ENCODE data around the gene TSPAN9. TPM values are rescaled to one million over a fixed set of nuclear protein-coding genes. Genes with fewer than 3 reads are reported as not detected.

The TSPAN9 gene
- total RNA-seq, 1 donor = 13.0 TPM

DNA sequence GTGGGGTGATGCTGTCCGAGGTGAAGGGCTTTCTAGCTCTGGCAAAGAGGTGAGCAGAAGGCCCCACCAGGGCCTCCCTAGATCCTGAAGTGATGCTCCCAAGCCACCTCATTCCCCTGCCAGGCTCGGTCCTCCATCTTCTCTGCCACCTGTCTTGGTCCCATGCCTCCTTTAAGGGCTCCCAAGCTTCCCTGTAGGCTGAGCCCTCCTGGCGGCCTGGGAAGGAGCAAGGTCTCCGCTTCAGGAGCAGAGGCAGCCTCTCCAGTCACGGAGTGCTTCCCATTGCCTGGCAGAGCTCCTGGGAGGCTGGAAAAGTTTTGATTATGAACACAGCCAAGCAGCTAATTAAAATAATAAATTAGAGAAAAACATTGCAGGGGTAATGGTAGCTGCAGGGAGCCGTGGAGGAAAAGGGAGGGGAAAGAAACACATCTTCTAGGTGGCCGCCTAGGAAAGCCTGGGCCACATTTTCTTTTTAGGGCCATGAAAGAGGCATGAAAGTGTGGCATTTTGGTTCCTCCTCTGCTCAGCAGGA lies 253.9 kb downstream of the TSPAN9 start:
- no peaks in the 10 kb centered on the region for H4K20me1 ChIP-seq (ENCODE audit: insufficient read depth, low read length)
- no peak overlapping the region for H2AFZ ChIP-seq (ENCODE audit: low read length)
- TF ChIP-seq, protein P1, sequence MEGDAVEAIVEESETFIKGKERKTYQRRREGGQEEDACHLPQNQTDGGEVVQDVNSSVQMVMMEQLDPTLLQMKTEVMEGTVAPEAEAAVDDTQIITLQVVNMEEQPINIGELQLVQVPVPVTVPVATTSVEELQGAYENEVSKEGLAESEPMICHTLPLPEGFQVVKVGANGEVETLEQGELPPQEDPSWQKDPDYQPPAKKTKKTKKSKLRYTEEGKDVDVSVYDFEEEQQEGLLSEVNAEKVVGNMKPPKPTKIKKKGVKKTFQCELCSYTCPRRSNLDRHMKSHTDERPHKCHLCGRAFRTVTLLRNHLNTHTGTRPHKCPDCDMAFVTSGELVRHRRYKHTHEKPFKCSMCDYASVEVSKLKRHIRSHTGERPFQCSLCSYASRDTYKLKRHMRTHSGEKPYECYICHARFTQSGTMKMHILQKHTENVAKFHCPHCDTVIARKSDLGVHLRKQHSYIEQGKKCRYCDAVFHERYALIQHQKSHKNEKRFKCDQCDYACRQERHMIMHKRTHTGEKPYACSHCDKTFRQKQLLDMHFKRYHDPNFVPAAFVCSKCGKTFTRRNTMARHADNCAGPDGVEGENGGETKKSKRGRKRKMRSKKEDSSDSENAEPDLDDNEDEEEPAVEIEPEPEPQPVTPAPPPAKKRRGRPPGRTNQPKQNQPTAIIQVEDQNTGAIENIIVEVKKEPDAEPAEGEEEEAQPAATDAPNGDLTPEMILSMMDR (IDR thresholded peaks at IDR 0.05; ENCODE audit: extremely low read depth, low read depth, low read length) = no peak

DNA sequence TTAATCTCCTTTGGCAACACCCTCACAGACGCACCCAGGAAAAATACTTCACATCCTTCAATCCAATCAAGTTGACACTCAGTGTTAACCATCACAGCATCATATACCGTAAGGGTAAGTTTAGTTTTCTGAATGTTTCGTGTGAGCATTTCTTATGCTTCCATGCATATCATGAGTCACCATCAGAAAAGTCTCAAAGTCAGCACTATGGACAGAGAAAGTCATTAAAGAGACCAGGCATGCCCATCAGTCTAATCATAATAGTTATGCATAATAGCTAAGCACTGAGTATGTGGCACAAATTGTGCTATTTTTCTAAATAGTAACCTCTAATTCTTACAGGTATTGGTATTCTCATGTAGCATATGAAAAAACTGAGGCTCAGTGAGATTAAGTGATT lies 255.0 kb downstream of the TSPAN9 start:
- Histone ChIP-seq H3K36me3 (ENCODE audit: insufficient read depth, low read length) (no peaks in the 10 kb centered on the region), H2AFZ (ENCODE audit: low read length) (no peak overlapping the region), H3K79me2 (ENCODE audit: insufficient read depth, low read length) (no peaks in the 10 kb centered on the region), H3K9me3 (ENCODE audit: low read depth, low read length) (no peaks in the 10 kb centered on the region), H3K4me2 (ENCODE audit: insufficient read depth, low read length) (no peak overlapping the region), H3K27ac (ENCODE audit: low read depth, low read length) (no peak overlapping the region), H3K4me3 (ENCODE audit: insufficient read depth, low read length) (no peak overlapping the region), H3K27me3 (ENCODE audit: insufficient read depth, low read length) (peaks cover 23% of the 10 kb centered on the region), H4K20me1 (ENCODE audit: insufficient read depth, low read length) (no peaks in the 10 kb centered on the region), H3K4me1 (ENCODE audit: insufficient read depth, low read length) (no peaks in the 10 kb centered on the region)
- TF ChIP-seq, protein P1 (IDR thresholded peaks at IDR 0.05; ENCODE audit: extremely low read depth, low read depth, low read length) = no peak
- peak; percentile 86 for DNase-seq (ENCODE audit: insufficient read length, low spot score, missing footprints)

More for the DNA sequence above, 253.9 kb downstream of the TSPAN9 start:
- no peaks in the 10 kb centered on the region for H3K9me3 ChIP-seq (ENCODE audit: low read depth, low read length)
- H3K79me2 ChIP-seq (ENCODE audit: insufficient read depth, low read length) = no peaks in the 10 kb centered on the region
- peak; percentile 65 for DNase-seq (ENCODE audit: insufficient read length, low spot score, missing footprints)
- no peaks in the 10 kb centered on the region for H3K36me3 ChIP-seq (ENCODE audit: insufficient read depth, low read length)
- no peak overlapping the region for H3K4me3 ChIP-seq (ENCODE audit: insufficient read depth, low read length)
- no peak overlapping the region for H3K4me2 ChIP-seq (ENCODE audit: insufficient read depth, low read length)
- H3K27me3 ChIP-seq (ENCODE audit: insufficient read depth, low read length) = peaks cover 23% of the 10 kb centered on the region
- no peaks in the 10 kb centered on the region for H3K4me1 ChIP-seq (ENCODE audit: insufficient read depth, low read length)
- H3K27ac ChIP-seq (ENCODE audit: low read depth, low read length) = no peak overlapping the region

DNA sequence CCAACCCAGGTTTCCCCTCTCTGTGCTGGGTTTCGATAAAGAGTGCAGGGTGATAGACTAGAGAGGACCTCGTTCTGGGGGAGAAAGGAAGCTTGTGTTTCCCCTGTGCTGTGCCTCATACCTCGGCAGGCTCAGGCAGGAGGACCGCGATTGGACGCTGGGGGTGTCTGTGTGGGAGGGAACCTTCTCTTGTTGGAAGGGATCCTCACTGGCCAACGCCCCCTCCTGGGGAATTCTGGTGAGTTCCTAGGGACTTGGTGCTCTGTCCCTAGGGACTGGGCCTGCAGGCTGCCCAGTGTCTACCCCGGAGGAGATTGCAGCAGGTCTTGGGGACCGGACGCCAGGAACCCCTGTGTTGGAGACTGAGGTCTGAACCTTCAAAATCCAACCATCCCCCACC lies 256.4 kb downstream of the TSPAN9 start:
- Histone ChIP-seq H3K4me2 (ENCODE audit: insufficient read depth, low read length) (no peak overlapping the region), H3K4me1 (ENCODE audit: insufficient read depth, low read length) (no peaks in the 10 kb centered on the region), H3K79me2 (ENCODE audit: insufficient read depth, low read length) (no peaks in the 10 kb centered on the region), H3K36me3 (ENCODE audit: insufficient read depth, low read length) (no peaks in the 10 kb centered on the region), H3K27me3 (ENCODE audit: insufficient read depth, low read length) (peaks cover 28% of the 10 kb centered on the region), H2AFZ (ENCODE audit: low read length) (no peak overlapping the region), H3K4me3 (ENCODE audit: insufficient read depth, low read length) (no peak overlapping the region), H4K20me1 (ENCODE audit: insufficient read depth, low read length) (no peaks in the 10 kb centered on the region), H3K9me3 (ENCODE audit: low read depth, low read length) (no peaks in the 10 kb centered on the region), H3K27ac (ENCODE audit: low read depth, low read length) (no peak overlapping the region)
- TF ChIP-seq, protein P1 (IDR thresholded peaks at IDR 0.05; ENCODE audit: extremely low read depth, low read depth, low read length) = no peak
- no peak for DNase-seq (ENCODE audit: insufficient read length, low spot score, missing footprints)

DNA sequence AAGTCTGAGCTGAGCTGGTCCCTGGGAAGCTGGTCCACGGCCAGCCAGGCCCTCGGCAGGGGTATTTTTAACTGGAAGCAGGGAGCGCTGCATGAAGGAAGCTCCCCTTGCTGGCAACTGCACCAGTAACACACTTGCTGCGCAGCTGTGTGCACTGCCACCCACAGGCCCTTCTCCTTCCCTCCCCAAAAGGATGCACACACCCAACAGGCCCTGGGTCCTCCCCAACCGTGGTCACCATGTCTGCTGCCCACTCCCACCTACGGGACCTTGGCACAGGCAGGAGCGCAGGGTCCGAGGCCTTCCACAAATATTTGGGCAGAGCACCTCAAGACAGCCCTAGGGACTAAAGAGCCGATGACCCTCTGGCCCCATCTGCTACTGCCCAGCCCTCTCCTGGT lies 256.8 kb downstream of the TSPAN9 start:
- no peak for DNase-seq (ENCODE audit: insufficient read length, low spot score, missing footprints)
- Histone ChIP-seq H3K4me2 (ENCODE audit: insufficient read depth, low read length) (no peak overlapping the region), H4K20me1 (ENCODE audit: insufficient read depth, low read length) (no peaks in the 10 kb centered on the region), H3K9me3 (ENCODE audit: low read depth, low read length) (no peaks in the 10 kb centered on the region), H3K27me3 (ENCODE audit: insufficient read depth, low read length) (peaks cover 28% of the 10 kb centered on the region), H2AFZ (ENCODE audit: low read length) (no peak overlapping the region), H3K36me3 (ENCODE audit: insufficient read depth, low read length) (no peaks in the 10 kb centered on the region), H3K4me3 (ENCODE audit: insufficient read depth, low read length) (no peak overlapping the region), H3K27ac (ENCODE audit: low read depth, low read length) (no peak overlapping the region), H3K79me2 (ENCODE audit: insufficient read depth, low read length) (no peaks in the 10 kb centered on the region), H3K4me1 (ENCODE audit: insufficient read depth, low read length) (no peaks in the 10 kb centered on the region)
- TF ChIP-seq, protein P1 (IDR thresholded peaks at IDR 0.05; ENCODE audit: extremely low read depth, low read depth, low read length) = no peak

Data from osteoblast (primary cell).